HUES48 (cell line): Measurements from ENCODE around the gene TRPM7.
"Not testable (repeated sequence)": the region's sequence is repeated elsewhere in the genome, so short reads cannot be mapped to it uniquely, and the experiment has no call there.

Experiments used
- H3K27ac ChIP-seq: one replicate; pipeline ENCODE4 v1.7.0; 2013; ENCODE audit warnings: low read depth, low read length, inconsistent platforms
- H3K27me3 ChIP-seq: 2 replicates; pipeline ENCODE4 v1.6.1; 2013; ENCODE audit warnings: mild to moderate bottlenecking, low read length; ENCODE audit not compliant: control insufficient read depth, insufficient read depth
- H3K36me3 ChIP-seq: 2 replicates; pipeline ENCODE4 v1.6.1; 2013; ENCODE audit warnings: low read length; ENCODE audit not compliant: control insufficient read depth, insufficient read depth
- H3K4me1 ChIP-seq: 2 replicates; pipeline ENCODE4 v1.6.1; 2013; ENCODE audit warnings: mild to moderate bottlenecking, low read length; ENCODE audit not compliant: control insufficient read depth, insufficient read depth
- H3K4me3 ChIP-seq: 2 replicates; pipeline ENCODE4 v1.5.1; 2013; ENCODE audit warnings: mild to moderate bottlenecking, low read depth, low read length
- H3K9ac ChIP-seq: 2 replicates; pipeline ENCODE4 v1.6.1; 2013; ENCODE audit warnings: mild to moderate bottlenecking, low read depth, low read length, moderate library complexity
- H3K9me3 ChIP-seq: 2 replicates; pipeline ENCODE4 v1.6.1; 2013; ENCODE audit warnings: low read length; ENCODE audit not compliant: control insufficient read depth, insufficient read depth

TRPM7 gene

DNA sequence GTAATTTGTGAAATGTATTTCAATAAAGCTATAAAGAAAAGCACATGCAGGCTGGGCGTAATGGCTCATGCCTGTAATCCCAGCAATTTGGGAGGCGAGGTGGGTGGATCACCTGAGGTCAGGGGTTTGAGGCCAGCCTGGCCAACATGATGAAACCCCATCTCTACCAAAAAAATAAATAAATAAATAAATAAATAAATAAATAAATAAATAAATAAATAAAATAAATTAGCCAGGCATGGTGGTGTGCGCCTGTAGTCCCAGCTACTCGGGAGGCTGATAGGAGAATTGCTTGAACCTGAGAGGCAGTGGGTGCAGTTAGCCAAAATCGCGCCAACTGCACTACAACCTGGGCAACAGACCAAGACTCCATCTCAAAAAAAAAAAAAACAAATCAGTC is 69.6 kb downstream of the TRPM7 start:
- H3K27ac ChIP-seq, H3K27me3 ChIP-seq: not testable (repeated sequence)
- peaks cover 64% of the 10 kb centered on the region for H3K36me3 ChIP-seq

DNA sequence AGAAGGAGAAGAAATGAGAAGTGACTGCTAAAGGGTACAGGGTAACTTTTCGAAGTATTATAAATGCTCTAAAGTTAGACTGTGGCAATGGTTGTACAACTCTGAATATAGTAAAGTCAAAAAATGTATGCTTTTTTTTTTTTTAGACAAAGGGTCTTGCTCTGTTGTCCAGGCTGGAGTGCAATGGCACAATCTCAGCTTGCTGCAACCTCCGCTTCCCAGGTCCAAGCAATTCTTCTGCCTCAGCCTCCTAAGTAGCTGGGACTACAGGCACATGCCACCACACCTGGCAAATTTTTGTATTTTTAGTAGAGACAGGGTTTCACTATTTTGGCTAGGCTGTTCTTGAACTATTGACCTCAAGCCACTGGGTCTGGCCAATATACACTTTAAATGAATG is 70.0 kb downstream of the TRPM7 start:
- not testable (repeated sequence) for H3K27ac ChIP-seq, H3K27me3 ChIP-seq, H3K4me3 ChIP-seq, H3K4me1 ChIP-seq, H3K9me3 ChIP-seq, H3K9ac ChIP-seq
- peaks cover 66% of the 10 kb centered on the region for H3K36me3 ChIP-seq

More for the DNA sequence above, 69.6 kb downstream of the TRPM7 start:
- H3K9me3 ChIP-seq, H3K9ac ChIP-seq, H3K4me1 ChIP-seq, H3K4me3 ChIP-seq: not testable (repeated sequence)

DNA sequence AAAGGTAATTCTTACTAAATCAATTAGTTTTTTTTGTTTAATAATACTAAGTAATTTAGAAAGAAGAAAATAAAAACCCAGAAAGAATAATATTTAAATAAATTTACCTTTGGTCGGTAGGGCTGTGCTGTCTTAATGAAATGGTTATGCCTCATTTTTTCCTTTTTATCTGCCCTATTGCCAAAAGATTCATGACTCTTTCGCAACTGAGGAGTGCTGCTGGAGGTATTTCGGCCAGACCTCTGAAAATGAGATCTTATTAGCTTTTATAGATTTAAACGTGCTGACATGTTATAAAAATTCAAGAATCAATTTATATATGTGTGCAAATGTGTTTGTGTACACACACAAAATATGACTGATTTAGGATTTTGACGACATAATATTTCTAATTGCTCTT is 73.0 kb downstream of the TRPM7 start:
- no peaks in the 10 kb centered on the region for H3K4me1 ChIP-seq
- no peaks in the 10 kb centered on the region for H3K9me3 ChIP-seq
- H3K36me3 ChIP-seq, result peaks cover 69% of the 10 kb centered on the region
- no peak overlapping the region for H3K27ac ChIP-seq
- no peak overlapping the region for H3K4me3 ChIP-seq
- no peaks in the 10 kb centered on the region for H3K27me3 ChIP-seq
- no peak overlapping the region for H3K9ac ChIP-seq

DNA sequence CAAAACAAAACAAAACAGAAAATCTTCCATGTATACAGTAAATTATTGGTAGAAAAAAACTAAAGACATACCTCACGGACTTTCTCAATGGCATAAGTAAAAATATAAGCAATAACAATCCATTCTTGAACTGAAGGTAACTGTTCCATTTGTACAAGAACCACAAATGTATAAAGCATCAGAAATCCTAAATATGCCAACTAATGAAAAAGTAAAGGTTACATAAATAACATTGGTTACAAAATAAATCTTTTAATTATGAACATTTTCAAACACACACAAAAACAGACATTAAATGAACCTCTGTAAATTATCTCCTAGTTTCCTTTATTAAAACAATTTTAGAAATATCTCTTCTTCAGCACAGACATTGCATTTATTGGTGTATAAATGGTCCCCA is 79.5 kb downstream of the TRPM7 start:
- Histone ChIP-seq H3K27ac (no peak overlapping the region), H3K36me3 (peaks cover 88% of the 10 kb centered on the region)

DNA sequence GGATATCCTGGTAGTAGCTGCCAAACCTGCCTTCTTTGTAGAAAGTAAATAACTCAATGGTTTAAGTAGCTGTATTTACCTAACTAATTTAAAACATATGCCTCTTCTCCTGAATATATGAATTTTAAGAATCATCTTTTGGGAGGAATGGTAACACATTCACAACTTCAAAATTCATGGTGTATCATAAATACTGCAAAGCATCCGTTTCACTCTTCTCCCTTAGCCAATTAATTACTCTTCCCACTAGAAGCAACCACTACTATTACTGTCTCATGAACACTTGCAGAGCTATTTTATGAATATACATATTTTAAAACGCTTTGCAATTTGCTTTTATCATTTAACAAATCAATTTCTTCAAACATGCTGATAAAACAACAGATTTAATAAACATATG is 81.1 kb downstream of the TRPM7 start:
- Histone ChIP-seq H3K27ac (no peak overlapping the region), H3K9ac (no peak overlapping the region), H3K36me3 (peaks cover 80% of the 10 kb centered on the region), H3K4me3 (no peak overlapping the region), H3K9me3 (no peaks in the 10 kb centered on the region), H3K4me1 (0 out of 2 replicates have a peak, but pooled peaks cover 6% of the 10 kb centered on the region), H3K27me3 (no peaks in the 10 kb centered on the region)

More for the DNA sequence above, 79.5 kb downstream of the TRPM7 start:
- Histone ChIP-seq H3K9me3 (no peaks in the 10 kb centered on the region), H3K27me3 (no peaks in the 10 kb centered on the region), H3K4me3 (no peak overlapping the region), H3K4me1 (0 out of 2 replicates have a peak, but pooled peaks cover 6% of the 10 kb centered on the region), H3K9ac (no peak overlapping the region)

DNA sequence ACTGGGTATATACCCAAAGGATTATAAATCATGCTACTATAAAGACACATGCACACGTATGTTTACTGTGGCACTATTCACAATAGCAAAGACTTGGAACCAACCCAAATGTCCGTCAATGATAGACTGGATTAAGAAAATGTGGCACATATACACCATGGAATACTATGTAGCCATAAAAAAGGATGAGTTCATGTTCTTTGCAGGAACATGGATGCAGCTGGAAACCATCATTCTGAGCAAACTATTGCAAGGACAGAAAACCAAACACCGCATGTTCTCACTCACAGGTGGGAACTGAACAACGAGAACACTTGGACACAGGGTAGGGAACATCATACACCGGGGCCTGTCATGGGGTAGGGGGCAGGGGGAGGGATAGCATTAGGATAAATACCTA is 84.6 kb downstream of the TRPM7 start:
- H3K9me3 ChIP-seq, H3K4me3 ChIP-seq, H3K4me1 ChIP-seq, H3K27ac ChIP-seq, H3K27me3 ChIP-seq, H3K9ac ChIP-seq: not testable (repeated sequence)
- peaks cover 80% of the 10 kb centered on the region for H3K36me3 ChIP-seq

DNA sequence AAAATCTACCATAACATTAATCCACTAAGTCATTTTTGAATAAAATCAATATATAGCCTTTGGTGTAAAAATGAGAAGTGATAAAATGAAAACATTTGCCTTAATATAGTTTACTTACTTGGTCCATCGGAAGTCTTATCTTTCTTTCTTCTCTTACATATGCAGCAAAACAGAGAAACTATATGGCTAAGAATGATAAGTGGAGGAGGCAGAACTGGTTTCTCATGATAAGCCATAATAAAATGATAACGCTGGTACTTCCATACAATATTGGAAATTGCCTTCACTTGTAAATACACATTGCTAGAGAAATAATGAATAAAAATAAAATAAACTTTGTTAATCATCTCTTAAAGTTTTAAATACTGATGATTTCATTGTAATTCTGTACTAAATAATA is 92.3 kb downstream of the TRPM7 start:
- Histone ChIP-seq H3K9ac (no peak overlapping the region), H3K36me3 (peaks cover 96% of the 10 kb centered on the region), H3K9me3 (no peaks in the 10 kb centered on the region), H3K27me3 (no peaks in the 10 kb centered on the region), H3K4me1 (no peaks in the 10 kb centered on the region), H3K27ac (no peak overlapping the region), H3K4me3 (no peak overlapping the region)

DNA sequence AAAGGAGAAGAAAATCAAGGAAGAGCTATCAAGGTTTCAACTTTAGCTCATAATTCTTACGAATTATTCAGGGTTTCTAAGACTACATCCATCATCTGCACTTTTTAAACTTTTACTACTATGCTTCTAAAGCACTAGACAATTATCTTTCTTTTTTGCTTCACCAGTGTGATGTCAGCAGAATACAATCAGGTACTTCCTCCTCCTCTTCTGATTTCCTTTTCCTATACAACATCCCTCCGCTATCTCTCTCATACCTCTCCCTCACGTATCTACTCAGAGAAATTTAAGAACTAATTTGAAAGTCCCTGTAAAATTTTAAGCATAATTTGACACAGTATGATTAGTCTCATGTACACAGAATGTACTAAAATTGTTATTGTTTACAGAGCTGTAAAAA is 92.8 kb downstream of the TRPM7 start:
- Histone ChIP-seq H3K27ac (no peak overlapping the region), H3K27me3 (no peaks in the 10 kb centered on the region), H3K36me3 (peaks cover 96% of the 10 kb centered on the region)

DNA sequence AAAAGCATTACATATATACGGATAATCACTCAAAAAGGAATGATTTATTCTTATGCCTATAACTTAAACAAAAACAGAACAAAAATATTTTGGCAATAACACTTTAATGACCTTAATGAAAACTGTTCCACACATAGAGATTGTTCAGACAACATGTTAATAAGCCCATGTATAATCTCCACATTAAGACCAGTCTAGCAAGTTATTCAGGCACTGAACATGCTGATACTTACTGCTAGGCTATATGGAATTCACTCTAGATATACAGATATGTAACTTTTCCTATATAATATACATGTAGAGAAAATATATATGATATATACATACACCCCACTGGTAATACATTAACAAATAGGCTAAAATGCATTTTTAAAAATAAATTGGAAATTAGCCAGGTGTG is 96.3 kb downstream of the TRPM7 start:
- Histone ChIP-seq H3K27ac (no peak overlapping the region), H3K27me3 (no peaks in the 10 kb centered on the region), H3K9me3 (no peaks in the 10 kb centered on the region), H3K36me3 (peaks cover 97% of the 10 kb centered on the region), H3K4me1 (no peaks in the 10 kb centered on the region), H3K9ac (no peak overlapping the region), H3K4me3 (no peak overlapping the region)

More for the DNA sequence above, 92.8 kb downstream of the TRPM7 start:
- no peaks in the 10 kb centered on the region for H3K4me1 ChIP-seq
- H3K4me3 ChIP-seq, result no peak overlapping the region
- H3K9ac ChIP-seq, result no peak overlapping the region
- H3K9me3 ChIP-seq, result no peaks in the 10 kb centered on the region

DNA sequence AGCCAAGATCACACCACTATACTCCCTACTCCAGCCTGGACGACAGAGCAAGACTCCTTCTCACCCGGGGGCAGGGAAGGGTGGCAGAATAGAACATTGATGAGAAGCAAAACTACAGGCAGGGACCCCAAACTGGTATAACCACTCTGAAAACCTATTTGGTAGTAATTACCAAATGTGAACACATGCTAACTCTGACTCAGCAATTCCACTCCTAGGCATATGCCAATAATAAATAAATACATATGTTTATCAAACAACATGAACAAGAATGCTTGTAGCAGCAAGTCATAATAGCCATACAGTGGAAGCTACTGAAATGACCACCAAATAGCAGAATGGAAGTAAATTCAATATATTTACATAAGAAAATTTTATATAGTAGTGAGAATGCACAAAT is 109.1 kb downstream of the TRPM7 start:
- Histone ChIP-seq H3K4me1 (no peaks in the 10 kb centered on the region), H3K4me3 (no peak overlapping the region), H3K9ac (no peak overlapping the region), H3K9me3 (no peaks in the 10 kb centered on the region), H3K27ac (no peak overlapping the region), H3K36me3 (peaks cover 89% of the 10 kb centered on the region), H3K27me3 (no peaks in the 10 kb centered on the region)

DNA sequence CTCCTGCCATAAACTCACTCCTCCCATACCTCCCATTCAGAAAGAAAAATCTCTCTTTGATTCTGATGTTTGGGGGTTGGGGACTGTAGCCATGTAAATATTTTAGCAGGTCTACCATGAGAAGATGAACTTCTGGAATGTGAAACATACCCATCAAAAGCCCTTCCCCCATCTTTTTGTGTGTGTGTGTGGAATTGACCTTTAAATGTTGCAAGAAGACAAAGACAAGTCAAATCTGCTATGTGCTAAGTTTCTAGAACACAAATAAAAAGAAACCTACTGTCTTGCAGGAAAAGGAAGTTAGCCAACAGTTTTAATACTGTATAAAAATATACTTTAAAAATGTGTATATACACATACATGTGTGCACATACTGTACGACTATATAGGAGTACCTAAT is 110.4 kb downstream of the TRPM7 start:
- Histone ChIP-seq H3K27ac (no peak overlapping the region), H3K9me3 (no peaks in the 10 kb centered on the region), H3K36me3 (peaks cover 91% of the 10 kb centered on the region), H3K4me3 (no peak overlapping the region), H3K27me3 (no peaks in the 10 kb centered on the region), H3K9ac (no peak overlapping the region), H3K4me1 (no peaks in the 10 kb centered on the region)

DNA sequence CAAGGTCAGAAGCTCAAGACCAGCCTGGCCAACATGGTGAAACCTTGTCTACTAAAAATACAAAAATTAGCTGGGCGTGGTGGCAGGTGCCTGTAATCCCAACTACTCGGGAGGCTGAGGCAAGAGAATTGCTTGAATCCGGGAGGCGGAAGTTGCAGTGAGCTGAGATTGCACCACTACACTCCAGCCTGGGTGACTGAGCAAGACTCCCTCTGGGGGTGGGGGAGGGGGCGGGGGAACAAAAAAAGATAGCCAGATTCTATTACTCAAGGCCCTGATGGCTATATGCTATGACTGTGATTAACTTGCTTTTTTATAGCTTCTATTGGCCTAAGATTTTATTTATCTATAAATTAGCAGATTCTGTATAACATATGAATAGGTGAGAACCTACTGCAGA is 112.8 kb downstream of the TRPM7 start:
- not testable (repeated sequence) for H3K27ac ChIP-seq, H3K4me1 ChIP-seq, H3K27me3 ChIP-seq, H3K9ac ChIP-seq, H3K9me3 ChIP-seq, H3K4me3 ChIP-seq
- H3K36me3 ChIP-seq, result peaks cover 86% of the 10 kb centered on the region
